Uterus (tissue), 4 donors: Measurements from ENCODE around the gene FGF14. TPM values are rescaled to one million over a fixed set of nuclear protein-coding genes. Genes with fewer than 3 reads are reported as not detected.
"Not testable (repeated sequence)": the region's sequence is repeated elsewhere in the genome, so short reads cannot be mapped to it uniquely, and the experiment has no call there.

Experiments used
- DNase-seq, 2 donors: peaks; one replicate each; pipeline ENCODE4 v3.0.0-alpha.2; 2019 to 2020
- H3K27ac ChIP-seq, 2 donors: fragments of 200-600 bp; sonication (generic); 1 replicate in 1 of 2; 2 replicates in 1 of 2; pipeline ENCODE4 v1.5.1; 2016 to 2018
- H3K27me3 ChIP-seq, 2 donors: fragments of 200-600 bp; sonication (generic); one replicate each; pipeline ENCODE4 v1.5.1; 2018 to 2019; ENCODE audit warnings: control low read depth in 1 of 2
- H3K36me3 ChIP-seq, 2 donors: fragments of 200-600 bp; sonication (generic); one replicate each; pipeline ENCODE4 v1.5.1; 2019; ENCODE audit warnings: control low read depth in 1 of 2
- H3K4me1 ChIP-seq, 2 donors: fragments of 200-600 bp; sonication (generic); one replicate each; pipeline ENCODE4 v1.5.1; 2018 to 2019; ENCODE audit warnings: control low read depth in 1 of 2
- H3K4me3 ChIP-seq, 2 donors: fragments of 200-600 bp; sonication (generic); 1 replicate in 1 of 2; 2 replicates in 1 of 2; pipeline ENCODE4 v1.5.1; 2018 to 2019; ENCODE audit warnings: mild to moderate bottlenecking in 1 of 2
- H3K9me3 ChIP-seq, 2 donors: fragments of 200-600 bp; sonication (generic); one replicate each; pipeline ENCODE4 v1.5.1; 2019; ENCODE audit warnings: control low read depth in 1 of 2
- CTCF ChIP-seq, 4 experiments: fragments of 200-600 bp in 2 of 4; fragments of 450-650 bp in 2 of 4; sonication (generic) in 2 of 4; IDR thresholded peaks; one replicate each; pipeline ENCODE4 v1.5.1; 2016 to 2019; ENCODE audit warnings: antibody characterized with exemption in 4 of 4, mild to moderate bottlenecking in 2 of 4, moderate library complexity in 1 of 4
- POLR2A ChIP-seq, 2 donors: fragments of 450-650 bp; IDR thresholded peaks; one replicate each; pipeline ENCODE4 v1.6.1; 2016; ENCODE audit warnings: antibody characterized with exemption in 2 of 2, mild to moderate bottlenecking in 1 of 2, moderate library complexity in 1 of 2
- intact Hi-C: fragments of 100-400 bp; cut with DNase I; formaldehyde crosslinking; loops from one replicate; pipeline ENCODE4 v1.15.1; 2023; ENCODE audit warnings: low total_unique reads
- total RNA-seq, 4 donors: library from RNA; depleted of rRNA in 3 of 4; stranded (reverse); fragments of >200 nt in 3 of 4; gene quantifications; one replicate each; pipeline versions ENCODE4 v1.1.0 to v1.2.4, GENCODE V29; 2014 to 2023
- donor health status: DM: yes; HTN: yes; CAD: no.

The FGF14 gene
- total RNA-seq, 4 donors from 2014 or later: under 0.01 to 0.98 (median 0.62) TPM; not detected in 1

- H3K4me1 ChIP-seq: no peaks in the 10 kb centered on the region
- no peak for TF ChIP-seq CTCF (IDR thresholded peaks at IDR 0.05)
- no peak for TF ChIP-seq POLR2A (IDR thresholded peaks at IDR 0.05)
- no peak for DNase-seq
- no peak overlapping the region for H3K27ac ChIP-seq
- no peaks in the 10 kb centered on the region for H3K9me3 ChIP-seq
- no peaks in the 10 kb centered on the region for H3K27me3 ChIP-seq
- no peaks in the 10 kb centered on the region for H3K36me3 ChIP-seq
- H3K4me3 ChIP-seq: no peak overlapping the region
- intact Hi-C loops: no loop called here
These were observed 555.6 kb downstream of the FGF14 start for GRCh38 chr13:101846249-101846648.

GRCh38 chr13:101845245-101846020, 556.4 kb downstream of the FGF14 start:
- Histone ChIP-seq H3K36me3 (no peaks in the 10 kb centered on the region), H3K27me3 (no peaks in the 10 kb centered on the region), H3K9me3 (no peaks in the 10 kb centered on the region), H3K27ac (no peak overlapping the region), H3K4me3 (no peak overlapping the region), H3K4me1 (no peaks in the 10 kb centered on the region)
- TF ChIP-seq POLR2A (IDR thresholded peaks at IDR 0.05) (no peak), CTCF (IDR thresholded peaks at IDR 0.05) (no peak)
- DNase-seq: no peak
- intact Hi-C loops: no loop called here

- DNase-seq: no peak
- Histone ChIP-seq H3K36me3 (no peaks in the 10 kb centered on the region), H3K4me3 (no peak overlapping the region), H3K27me3 (no peaks in the 10 kb centered on the region), H3K9me3 (no peaks in the 10 kb centered on the region), H3K27ac (no peak overlapping the region), H3K4me1 (no peaks in the 10 kb centered on the region)
- intact Hi-C loops: no loop called here
- TF ChIP-seq CTCF (IDR thresholded peaks at IDR 0.05): no peak
- TF ChIP-seq POLR2A (IDR thresholded peaks at IDR 0.05): no peak
These were observed 560.1 kb downstream of the FGF14 start for GRCh38 chr13:101841698-101842097.

DNA sequence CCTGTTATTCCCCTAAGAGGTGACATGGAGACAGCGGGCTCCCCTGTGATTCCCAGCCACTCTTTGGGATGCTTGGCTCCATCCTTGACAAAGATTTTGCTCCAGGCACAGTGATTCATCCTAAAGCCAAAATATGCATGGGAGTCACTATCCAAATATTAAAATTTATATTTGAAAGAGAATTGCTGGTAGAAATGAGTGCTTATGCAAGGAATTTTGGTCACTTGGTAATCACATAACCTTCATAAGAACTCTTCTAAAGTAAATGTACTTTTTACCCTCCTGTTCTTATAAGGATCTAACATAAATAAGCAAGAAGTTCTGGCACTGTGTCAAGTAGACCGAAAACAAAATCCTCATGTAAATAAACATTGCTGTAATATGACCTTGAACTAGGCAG, 563.5 kb downstream of the FGF14 start:
- TF ChIP-seq CTCF (IDR thresholded peaks at IDR 0.05) (no peak), POLR2A (IDR thresholded peaks at IDR 0.05) (no peak)
- H3K9me3 ChIP-seq: no peaks in the 10 kb centered on the region
- no peak for DNase-seq
- H3K36me3 ChIP-seq: no peaks in the 10 kb centered on the region
- no peak overlapping the region for H3K4me3 ChIP-seq
- no peaks in the 10 kb centered on the region for H3K4me1 ChIP-seq
- no peaks in the 10 kb centered on the region for H3K27me3 ChIP-seq
- H3K27ac ChIP-seq: no peak overlapping the region
- intact Hi-C loops: no loop called here

- H3K4me1 ChIP-seq, H3K27me3 ChIP-seq, DNase-seq, H3K27ac ChIP-seq, intact Hi-C loops, H3K36me3 ChIP-seq, H3K9me3 ChIP-seq, H3K4me3 ChIP-seq: not testable (repeated sequence)
These were observed 564.1 kb downstream of the FGF14 start for GRCh38 chr13:101837778-101838177.
